Fibroblast of the aortic adventitia (primary cell): Measurements from ENCODE around the gene CAMTA1. TPM values are rescaled to one million over a fixed set of nuclear protein-coding genes. Genes with fewer than 3 reads are reported as not detected.

Experiments
- DNase-seq: peaks from one replicate; pipeline ENCODE4 v3.0.0-alpha.2; 2010; ENCODE audit warnings: low read depth
- H3K4me3 ChIP-seq: 2 replicates; pipeline ENCODE4 v1.5.1; 2011; ENCODE audit warnings: low read depth, mild to moderate bottlenecking, control low read depth, low read length, moderate library complexity
- total RNA-seq: library from RNA; depleted of rRNA; stranded (reverse); fragments of >200 nt; gene quantifications from 2 replicates; pipeline ENCODE4 v1.2.3, GENCODE V29; 2012; ENCODE audit warnings: low replicate concordance
- TF ChIP-seq, protein P1 (sequence below): IDR thresholded peaks from 2 replicates; pipeline ENCODE4 v1.5.1; 2011; ENCODE audit warnings: mild to moderate bottlenecking, low read length, control low read depth, inconsistent platforms; ENCODE audit not compliant: insufficient read depth

Gene CAMTA1
- total RNA-seq, 1 donor, result 91.9 TPM

- no peak for DNase-seq
- TF ChIP-seq, protein P1, sequence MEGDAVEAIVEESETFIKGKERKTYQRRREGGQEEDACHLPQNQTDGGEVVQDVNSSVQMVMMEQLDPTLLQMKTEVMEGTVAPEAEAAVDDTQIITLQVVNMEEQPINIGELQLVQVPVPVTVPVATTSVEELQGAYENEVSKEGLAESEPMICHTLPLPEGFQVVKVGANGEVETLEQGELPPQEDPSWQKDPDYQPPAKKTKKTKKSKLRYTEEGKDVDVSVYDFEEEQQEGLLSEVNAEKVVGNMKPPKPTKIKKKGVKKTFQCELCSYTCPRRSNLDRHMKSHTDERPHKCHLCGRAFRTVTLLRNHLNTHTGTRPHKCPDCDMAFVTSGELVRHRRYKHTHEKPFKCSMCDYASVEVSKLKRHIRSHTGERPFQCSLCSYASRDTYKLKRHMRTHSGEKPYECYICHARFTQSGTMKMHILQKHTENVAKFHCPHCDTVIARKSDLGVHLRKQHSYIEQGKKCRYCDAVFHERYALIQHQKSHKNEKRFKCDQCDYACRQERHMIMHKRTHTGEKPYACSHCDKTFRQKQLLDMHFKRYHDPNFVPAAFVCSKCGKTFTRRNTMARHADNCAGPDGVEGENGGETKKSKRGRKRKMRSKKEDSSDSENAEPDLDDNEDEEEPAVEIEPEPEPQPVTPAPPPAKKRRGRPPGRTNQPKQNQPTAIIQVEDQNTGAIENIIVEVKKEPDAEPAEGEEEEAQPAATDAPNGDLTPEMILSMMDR, result no peak
These were observed 464.3 kb downstream of the CAMTA1 start for GRCh38 chr1:7249516-7249915.

GRCh38 chr1:7250176-7250575 lies 464.9 kb downstream of the CAMTA1 start:
- DNase-seq, result no peak
- H3K4me3 ChIP-seq, result no peak overlapping the region
- TF ChIP-seq, protein P1, result no peak

More at GRCh38 chr1:7249516-7249915, 464.3 kb downstream of the CAMTA1 start:
- no peak overlapping the region for H3K4me3 ChIP-seq

- TF ChIP-seq, protein P1, result no peak
These were observed 465.6 kb downstream of the CAMTA1 start for GRCh38 chr1:7250597-7251453.

GRCh38 chr1:7251454-7251800 lies 466.2 kb downstream of the CAMTA1 start:
- no peak for DNase-seq
- TF ChIP-seq, protein P1, result no peak
- H3K4me3 ChIP-seq, result no peak overlapping the region

More at GRCh38 chr1:7250597-7251453, 465.6 kb downstream of the CAMTA1 start:
- DNase-seq, result no peak
- no peak overlapping the region for H3K4me3 ChIP-seq

GRCh38 chr1:7252411-7253117 lies 467.3 kb downstream of the CAMTA1 start:
- DNase-seq, result no peak
- H3K4me3 ChIP-seq, result no peak overlapping the region
- TF ChIP-seq, protein P1, result no peak

GRCh38 chr1:7253118-7253480 lies 467.8 kb downstream of the CAMTA1 start:
- no peak overlapping the region for H3K4me3 ChIP-seq
- TF ChIP-seq, protein P1, result no peak
- no peak for DNase-seq
